CD4-positive, alpha-beta T cell (primary cell): Measurements from ENCODE around the gene P3H3. TPM values are rescaled to one million over a fixed set of nuclear protein-coding genes. Genes with fewer than 3 reads are reported as not detected.
A peak's percentile ranks its signal among the peaks of the same experiment; 100 is the strongest.
"Not testable (repeated sequence)": the region's sequence is repeated elsewhere in the genome, so short reads cannot be mapped to it uniquely, and the experiment has no call there.

Source experiments
- ATAC-seq: fragments of 200-7000 bp; cut with Tn5 transposase; one replicate; pipeline ENCODE4 v1.10.0; 2022; ENCODE audit warnings: mild to moderate bottlenecking; ENCODE audit not compliant: poor library complexity
- CTCF ChIA-PET: fragments of 350-600 bp; sonication (Branson Sonifier 250); formaldehyde crosslinking; loops from one replicate; lab custom pipeline; 2021; ENCODE audit warnings: antibody characterized with exemption, inconsistent platforms; lab: Charles Lee
- POLR2A ChIA-PET: fragments of 350-600 bp; sonication (Branson Sonifier 250); formaldehyde crosslinking; loops from one replicate; lab custom pipeline; 2021; ENCODE audit warnings: antibody characterized with exemption, inconsistent platforms; lab: Charles Lee
- DNase-seq, 14 experiments: peaks; one replicate each; pipeline ENCODE4 v3.0.0-alpha.2; 2013 to 2020; ENCODE audit warnings: mixed read lengths in 2 of 14
- H3K27ac ChIP-seq, 2 donors: one replicate each; pipeline versions ENCODE4 v1.5.1 to v1.7.0; 2013; ENCODE audit warnings: low read length in 2 of 2, low read depth in 1 of 2, mild to moderate bottlenecking in 1 of 2
- H3K27me3 ChIP-seq, 2 experiments: 1 replicate in 1 of 2; 2 replicates in 1 of 2; pipeline versions ENCODE4 v1.6.1 to v1.7.0; 2013; ENCODE audit warnings: low read length in 2 of 2, control low read depth in 1 of 2, mild to moderate bottlenecking in 1 of 2, moderate library complexity in 1 of 2; ENCODE audit not compliant: insufficient read depth in 2 of 2, control insufficient read depth in 1 of 2
- H3K36me3 ChIP-seq: one replicate; pipeline ENCODE4 v1.6.1; 2013; ENCODE audit warnings: low read length, control low read depth; ENCODE audit not compliant: insufficient read depth
- H3K4me1 ChIP-seq: one replicate; pipeline ENCODE4 v1.6.1; 2013; ENCODE audit warnings: low read length, control low read depth; ENCODE audit not compliant: insufficient read depth
- H3K4me3 ChIP-seq: one replicate; pipeline ENCODE4 v1.5.1; 2013; ENCODE audit warnings: mild to moderate bottlenecking, low read length, moderate library complexity
- H3K9me3 ChIP-seq, 2 experiments: 1 replicate in 1 of 2; 2 replicates in 1 of 2; pipeline versions ENCODE4 v1.6.1 to v1.7.0; 2013; ENCODE audit warnings: low read length in 2 of 2, mild to moderate bottlenecking in 2 of 2, control low read depth in 1 of 2, moderate library complexity in 1 of 2; ENCODE audit not compliant: control insufficient read depth in 1 of 2, insufficient read depth in 1 of 2
- H3K27ac Mint-ChIP-seq: one replicate; pipeline ENCODE4 v1.8.0; 2020; ENCODE audit warnings: mixed read lengths
- H3K27me3 Mint-ChIP-seq: one replicate; pipeline ENCODE4 v1.8.0; 2021; ENCODE audit warnings: mixed read lengths
- H3K36me3 Mint-ChIP-seq: one replicate; pipeline ENCODE4 v1.8.0; 2021; ENCODE audit warnings: low read depth, mixed read lengths
- H3K4me1 Mint-ChIP-seq: one replicate; pipeline ENCODE4 v1.8.0; 2021; ENCODE audit warnings: low read depth, mixed read lengths
- H3K4me3 Mint-ChIP-seq: one replicate; pipeline ENCODE4 v1.8.0; 2020; ENCODE audit warnings: mild to moderate bottlenecking, mixed read lengths
- H3K9me3 Mint-ChIP-seq: one replicate; pipeline ENCODE4 v1.8.0; 2020; ENCODE audit warnings: mixed read lengths
- CTCF ChIP-seq: fragments of 200-600 bp; IDR thresholded peaks from one replicate; pipeline ENCODE4 v1.8.0; 2022; ENCODE audit warnings: antibody characterized with exemption, mild to moderate bottlenecking
- intact Hi-C, 2 experiments: fragments of 100-400 bp; cut with DNase I in 1 of 2; cut with micrococcal nuclease in 1 of 2; formaldehyde crosslinking; loops; one replicate each; pipeline versions ENCODE4 v1.15.1 to v1.9.0; 2023 to 2025; cut with DNase I, micrococcal nuclease
- total RNA-seq, 174 experiments: library from RNA in 2 of 174; stranded (reverse) in 2 of 174; gene quantifications; one replicate each; pipeline ENCODE4 v1.2.3 and lab custom pipeline; 2021 to 2026

P3H3 gene
- total RNA-seq, 2 experiments from 2014 or later, result 2.5 to 4.1 TPM

DNA sequence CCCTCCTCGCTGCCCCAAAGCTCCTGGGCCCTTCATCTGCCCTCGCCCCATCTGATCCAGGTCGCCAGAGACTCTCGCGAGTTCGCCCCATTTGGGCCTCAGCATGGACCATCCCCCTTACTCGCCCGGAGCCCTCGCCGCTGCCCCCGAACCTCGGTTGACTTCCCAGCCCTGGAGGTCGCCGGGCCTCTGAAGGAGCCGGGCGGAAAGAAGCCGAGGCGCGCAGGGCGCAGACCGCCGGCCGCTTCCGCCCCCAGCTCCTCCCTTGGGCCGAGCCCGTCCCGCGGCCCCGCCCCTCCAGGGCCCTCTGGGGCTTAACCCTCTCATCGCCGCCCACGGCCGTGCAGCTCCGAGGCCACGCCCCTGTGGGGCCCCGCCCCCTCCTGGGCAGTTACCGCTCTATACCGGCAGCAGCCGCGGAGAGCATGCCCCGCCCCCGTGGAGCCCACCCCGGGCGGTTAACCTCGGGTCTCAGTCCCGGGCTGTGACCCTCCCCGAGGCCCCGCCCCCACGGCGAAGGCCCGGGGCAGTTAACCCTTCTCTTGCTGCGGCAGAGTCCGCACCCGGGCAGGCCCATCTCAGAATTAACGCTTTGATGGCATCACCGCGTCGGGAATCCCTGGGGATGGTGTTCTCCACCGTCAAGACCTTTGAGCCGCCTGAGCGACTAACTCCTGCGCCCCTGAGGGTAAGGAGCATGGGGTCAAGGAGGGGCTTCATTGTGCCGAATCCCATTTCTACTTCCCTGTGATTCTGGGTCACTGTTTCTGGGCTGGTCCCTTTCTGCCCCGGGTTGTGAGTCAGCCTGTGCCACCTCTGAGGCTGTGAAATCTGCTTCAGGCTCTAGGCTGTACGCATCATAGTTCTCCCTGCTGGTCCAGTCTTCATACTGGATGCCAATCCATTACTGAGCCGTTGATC lies 45.1 kb downstream of the P3H3 start, which contains the start of gene SPSB2:
Gene SPSB2 (minus strand): TSS at position 210 of the 921 bp plus-strand sequence. CDS start 402 bp downstream, outside the sequence.
- CTCF ChIA-PET, result interaction anchor here (0.7 to 10.3 kb wide), 45 partner anchors 9 to 303 kb away, joined by 3 to 153 read pairs (median 6); partner anchors contain the start of genes C12orf57, C1RL, CDCA3 and ENO2
- Histone ChIP-seq H3K36me3 (peaks cover 24% of the 10 kb centered on the region), H3K4me3 (peak within 1 kb of the TSS; percentile 93), H3K27ac (peak within 1 kb of the TSS; percentile 58 to 81), H3K27me3 (no peaks in the 10 kb centered on the region), H3K9me3 (no peaks in the 10 kb centered on the region), H3K4me1 (peaks cover 57% of the 10 kb centered on the region)
- H3K27ac Mint-ChIP-seq, result peak within 1 kb of the TSS; percentile 78
- ATAC-seq (peak; percentile 89), DNase-seq (peak; percentile 96 to 100 (median 99))
- no peaks in the 10 kb centered on the region for H3K27me3 Mint-ChIP-seq
- intact Hi-C loops, result loop anchor here (1.0 to 5.0 kb wide), 9 partner anchors 17 to 316 kb away; partner anchors contain the start of genes LPCAT3 (in 2 of the 2), PEX5 (in 2 of the 2), EMG1 (in 1 of the 2) and ENO2 (in 1 of the 2)
- H3K4me1 Mint-ChIP-seq, result peaks cover 54% of the 10 kb centered on the region
- H3K4me3 Mint-ChIP-seq, result peak within 1 kb of the TSS; percentile 88
- no peaks in the 10 kb centered on the region for H3K9me3 Mint-ChIP-seq
- POLR2A ChIA-PET, result interaction anchor here (0.6 to 4.4 kb wide), 39 partner anchors 9 to 405 kb away, joined by 3 to 106 read pairs (median 7); partner anchors contain the start of genes ATN1, C12orf57, C1RL and CD4
- TF ChIP-seq CTCF, result no peak
- peaks cover 32% of the 10 kb centered on the region for H3K36me3 Mint-ChIP-seq

- ATAC-seq, H3K27me3 ChIP-seq, H3K9me3 ChIP-seq, DNase-seq, H3K27me3 Mint-ChIP-seq, H3K9me3 Mint-ChIP-seq: not testable (repeated sequence)
- peak overlapping the region; percentile 78 for H3K27ac Mint-ChIP-seq
- Histone ChIP-seq H3K4me1 (peaks cover 51% of the 10 kb centered on the region), H3K4me3 (peak overlapping the region; percentile 93), H3K36me3 (peaks cover 24% of the 10 kb centered on the region), H3K27ac (peak overlapping the region in 1 of 2 donors; percentile 64)
- peaks cover 32% of the 10 kb centered on the region for H3K36me3 Mint-ChIP-seq
- H3K4me3 Mint-ChIP-seq, result peak overlapping the region; percentile 88
- ChIA-PET POLR2A (interaction anchor here (0.9 to 4.4 kb wide), 9 partner anchors 8 to 234 kb away, joined by 6 to 106 read pairs (median 23); partner anchors contain the start of genes ATN1, C12orf57, C1RL and CDCA3), CTCF (interaction anchor here (0.7 to 10.3 kb wide), 6 partner anchors 9 to 71 kb away, joined by 3 to 153 read pairs (median 28); partner anchors contain the start of genes C12orf57, CDCA3, RNU7-1 and USP5)
- intact Hi-C loops, result loop anchor here (5.0 kb wide), 2 partner anchors 38 to 143 kb away; partner anchors contain the start of genes ENO2 (in 1 of the 2) and LPCAT3 (in 1 of the 2)
- H3K4me1 Mint-ChIP-seq, result peaks cover 48% of the 10 kb centered on the region
These were observed 45.8 kb downstream of the P3H3 start for GRCh38 chr12:6874015-6874368.

DNA sequence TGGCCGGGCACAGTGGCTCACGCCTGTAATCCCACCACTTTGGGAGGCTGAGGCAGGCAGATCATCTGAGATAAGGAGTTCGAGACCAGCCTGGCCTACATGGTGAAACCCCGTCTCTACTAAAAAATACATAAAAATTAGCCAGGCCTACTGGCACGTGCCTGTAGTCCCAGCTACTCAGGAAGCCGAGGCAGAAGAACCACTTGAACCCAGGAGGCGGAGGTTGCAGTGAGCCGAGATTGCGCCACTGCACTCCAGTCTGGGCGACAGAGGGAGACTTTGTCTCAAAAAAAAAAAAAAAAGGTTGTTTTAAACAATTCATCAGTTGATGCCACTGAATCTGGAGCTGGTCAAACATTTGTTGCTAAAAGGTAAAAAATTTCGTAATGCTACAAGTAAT lies 51.6 kb downstream of the P3H3 start:
- H3K4me3 ChIP-seq, H3K4me3 Mint-ChIP-seq, intact Hi-C loops, ATAC-seq, H3K4me1 ChIP-seq, DNase-seq, H3K9me3 Mint-ChIP-seq, H3K27ac Mint-ChIP-seq, H3K4me1 Mint-ChIP-seq, H3K9me3 ChIP-seq, H3K27me3 Mint-ChIP-seq, POLR2A ChIA-PET, CTCF ChIA-PET, H3K36me3 Mint-ChIP-seq, H3K27me3 ChIP-seq, H3K27ac ChIP-seq: not testable (repeated sequence)
- peaks cover 11% of the 10 kb centered on the region for H3K36me3 ChIP-seq
